ENCODE data around the gene PALM.

GRCh38 chr19:796692-797527 lies 88.2 kb downstream of the PALM start, which contains the start of gene PTBP1:
- TF ChIP-seq RAD21 (IDR thresholded peaks at IDR 0.05) (peak in 1 of 2 donors; percentile 4), CTCF (IDR thresholded peaks at IDR 0.05; ENCODE audit: low read depth, low read length, missing input control) (peak; percentile 20), YY1 (IDR thresholded peaks at IDR 0.05) (peak; percentile 100), GABPA (IDR thresholded peaks at IDR 0.05 in 1 of 2, conservative IDR thresholded peaks at IDR 0.05 in 1 of 2) (peak in 1 of 2 donors; percentile 82), FOXA1 (IDR thresholded peaks at IDR 0.05) (peak; percentile 8), EGR1 (IDR thresholded peaks at IDR 0.05; ENCODE audit: low read depth in 2 of 2) (peak; percentile 70 to 78), JUND (IDR thresholded peaks at IDR 0.05) (no peak), HNF4A (conservative IDR thresholded peaks at IDR 0.05) (peak; percentile 22 to 37)
- TF ChIP-seq, protein P1, sequence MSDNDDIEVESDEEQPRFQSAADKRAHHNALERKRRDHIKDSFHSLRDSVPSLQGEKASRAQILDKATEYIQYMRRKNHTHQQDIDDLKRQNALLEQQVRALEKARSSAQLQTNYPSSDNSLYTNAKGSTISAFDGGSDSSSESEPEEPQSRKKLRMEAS (IDR thresholded peaks at IDR 0.05): peak; percentile 98
- TF ChIP-seq, protein P2, sequence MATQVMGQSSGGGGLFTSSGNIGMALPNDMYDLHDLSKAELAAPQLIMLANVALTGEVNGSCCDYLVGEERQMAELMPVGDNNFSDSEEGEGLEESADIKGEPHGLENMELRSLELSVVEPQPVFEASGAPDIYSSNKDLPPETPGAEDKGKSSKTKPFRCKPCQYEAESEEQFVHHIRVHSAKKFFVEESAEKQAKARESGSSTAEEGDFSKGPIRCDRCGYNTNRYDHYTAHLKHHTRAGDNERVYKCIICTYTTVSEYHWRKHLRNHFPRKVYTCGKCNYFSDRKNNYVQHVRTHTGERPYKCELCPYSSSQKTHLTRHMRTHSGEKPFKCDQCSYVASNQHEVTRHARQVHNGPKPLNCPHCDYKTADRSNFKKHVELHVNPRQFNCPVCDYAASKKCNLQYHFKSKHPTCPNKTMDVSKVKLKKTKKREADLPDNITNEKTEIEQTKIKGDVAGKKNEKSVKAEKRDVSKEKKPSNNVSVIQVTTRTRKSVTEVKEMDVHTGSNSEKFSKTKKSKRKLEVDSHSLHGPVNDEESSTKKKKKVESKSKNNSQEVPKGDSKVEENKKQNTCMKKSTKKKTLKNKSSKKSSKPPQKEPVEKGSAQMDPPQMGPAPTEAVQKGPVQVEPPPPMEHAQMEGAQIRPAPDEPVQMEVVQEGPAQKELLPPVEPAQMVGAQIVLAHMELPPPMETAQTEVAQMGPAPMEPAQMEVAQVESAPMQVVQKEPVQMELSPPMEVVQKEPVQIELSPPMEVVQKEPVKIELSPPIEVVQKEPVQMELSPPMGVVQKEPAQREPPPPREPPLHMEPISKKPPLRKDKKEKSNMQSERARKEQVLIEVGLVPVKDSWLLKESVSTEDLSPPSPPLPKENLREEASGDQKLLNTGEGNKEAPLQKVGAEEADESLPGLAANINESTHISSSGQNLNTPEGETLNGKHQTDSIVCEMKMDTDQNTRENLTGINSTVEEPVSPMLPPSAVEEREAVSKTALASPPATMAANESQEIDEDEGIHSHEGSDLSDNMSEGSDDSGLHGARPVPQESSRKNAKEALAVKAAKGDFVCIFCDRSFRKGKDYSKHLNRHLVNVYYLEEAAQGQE (IDR thresholded peaks at IDR 0.05): no peak
